Osteocyte (in vitro differentiated cells): ENCODE data around the gene UBASH3B. TPM values are rescaled to one million over a fixed set of nuclear protein-coding genes. Genes with fewer than 3 reads are reported as not detected.

Experiments used
- DNase-seq: peaks from one replicate; pipeline ENCODE4 v3.0.0; 2021; ENCODE audit warnings: mixed read lengths; ENCODE audit not compliant: unreplicated experiment; ENCODE audit errors: extremely low spot score
- H3K27ac Mint-ChIP-seq: one replicate; pipeline ENCODE4 v1.8.0; 2021; ENCODE audit warnings: mild to moderate bottlenecking, mixed read lengths; ENCODE audit not compliant: unreplicated experiment
- H3K27me3 Mint-ChIP-seq: one replicate; pipeline ENCODE4 v1.8.0; 2021; ENCODE audit warnings: mixed read lengths; ENCODE audit not compliant: unreplicated experiment
- H3K36me3 Mint-ChIP-seq: one replicate; pipeline ENCODE4 v1.8.0; 2021; ENCODE audit warnings: mixed read lengths; ENCODE audit not compliant: unreplicated experiment
- H3K4me1 Mint-ChIP-seq: one replicate; pipeline ENCODE4 v1.8.0; 2021; ENCODE audit warnings: mixed read lengths; ENCODE audit not compliant: unreplicated experiment
- H3K4me3 Mint-ChIP-seq: one replicate; pipeline ENCODE4 v1.8.0; 2021; ENCODE audit warnings: mild to moderate bottlenecking, moderate library complexity, mixed read lengths; ENCODE audit not compliant: unreplicated experiment
- H3K9me3 Mint-ChIP-seq: one replicate; pipeline ENCODE4 v1.8.0; 2021; ENCODE audit warnings: mixed read lengths; ENCODE audit not compliant: unreplicated experiment
- CTCF ChIP-seq: fragments of 200-600 bp; sonication (generic); IDR thresholded peaks from 2 replicates; pipeline ENCODE4 v1.5.0; 2021; ENCODE audit warnings: antibody characterized with exemption, mild to moderate bottlenecking, moderate library complexity
- total RNA-seq: library from RNA; stranded (reverse); gene quantifications from 2 replicates; pipeline ENCODE4 v1.2.1, GENCODE V29; 2021

Gene UBASH3B
- total RNA-seq, 1 donor from 2014 or later = 43.5 TPM

GRCh38 chr11:122779047-122779629 lies 123.6 kb downstream of the UBASH3B start:
- Mint-ChIP-seq H3K9me3 (no peaks in the 10 kb centered on the region), H3K27ac (no peak overlapping the region), H3K4me1 (peaks cover 42% of the 10 kb centered on the region), H3K27me3 (no peaks in the 10 kb centered on the region), H3K36me3 (peaks cover 13% of the 10 kb centered on the region), H3K4me3 (no peak overlapping the region)
- no peak for DNase-seq
- no peak for TF ChIP-seq CTCF

GRCh38 chr11:122780296-122780949 lies 124.9 kb downstream of the UBASH3B start:
- no peak for TF ChIP-seq CTCF
- H3K4me3 Mint-ChIP-seq = no peak overlapping the region
- DNase-seq = no peak
- no peak overlapping the region for H3K27ac Mint-ChIP-seq
- H3K27me3 Mint-ChIP-seq = no peaks in the 10 kb centered on the region
- peaks cover 54% of the 10 kb centered on the region for H3K4me1 Mint-ChIP-seq
- H3K36me3 Mint-ChIP-seq = peaks cover 13% of the 10 kb centered on the region
- no peaks in the 10 kb centered on the region for H3K9me3 Mint-ChIP-seq

GRCh38 chr11:122781378-122782195 lies 126.1 kb downstream of the UBASH3B start:
- H3K27ac Mint-ChIP-seq = peak overlapping the region; percentile 79
- H3K27me3 Mint-ChIP-seq = no peaks in the 10 kb centered on the region
- no peaks in the 10 kb centered on the region for H3K9me3 Mint-ChIP-seq
- H3K4me3 Mint-ChIP-seq = no peak overlapping the region
- peaks cover 13% of the 10 kb centered on the region for H3K36me3 Mint-ChIP-seq
- peaks cover 47% of the 10 kb centered on the region for H3K4me1 Mint-ChIP-seq
- peak; percentile 96 for DNase-seq
- TF ChIP-seq CTCF = peak; percentile 98

- no peaks in the 10 kb centered on the region for H3K27me3 Mint-ChIP-seq
- TF ChIP-seq CTCF = no peak
- H3K9me3 Mint-ChIP-seq = no peaks in the 10 kb centered on the region
- DNase-seq = no peak
- peaks cover 16% of the 10 kb centered on the region for H3K36me3 Mint-ChIP-seq
- H3K4me1 Mint-ChIP-seq = peaks cover 41% of the 10 kb centered on the region
- H3K27ac Mint-ChIP-seq = no peak overlapping the region
- no peak overlapping the region for H3K4me3 Mint-ChIP-seq
Observed at GRCh38 chr11:122782222-122782621, 126.7 kb downstream of the UBASH3B start.
